HEK293T (cell line): ENCODE data around the gene TAS1R2.

ENCODE experiments used
- CTCF ChIA-PET: fragments of 350-600 bp; formaldehyde crosslinking; extraction: SDS; loops from one replicate; lab custom pipeline; 2021; ENCODE audit warnings: antibody characterized with exemption, inconsistent platforms; lab: Yijun Ruan, JAX
- POLR2A ChIA-PET: fragments of 350-600 bp; formaldehyde crosslinking; extraction: SDS; loops from one replicate; lab custom pipeline; 2020; ENCODE audit warnings: antibody characterized with exemption, inconsistent platforms; lab: Yijun Ruan, JAX
- DNase-seq: peaks from one replicate; pipeline ENCODE4 v3.0.0; 2012; ENCODE audit warnings: mixed read lengths; ENCODE audit errors: extremely low spot score
- ARNT ChIP-seq: fragments of 450-650 bp; IDR thresholded peaks from 2 replicates; pipeline ENCODE4 v1.6.1; 2017; ENCODE audit warnings: mild to moderate bottlenecking
- BHLHE40 ChIP-seq: fragments of 450-650 bp; IDR thresholded peaks from 2 replicates; pipeline ENCODE4 v1.6.1; 2016; ENCODE audit warnings: mild to moderate bottlenecking, moderate library complexity, borderline replicate concordance
- CTBP1 ChIP-seq: fragments of 450-650 bp; IDR thresholded peaks from 2 replicates; pipeline ENCODE4 v1.6.1; 2016; ENCODE audit warnings: borderline replicate concordance
- ELF4 ChIP-seq: fragments of 450-650 bp; IDR thresholded peaks from 2 replicates; pipeline ENCODE4 v1.6.1; 2017; ENCODE audit warnings: antibody characterized with exemption
- FOXA1 ChIP-seq: fragments of 450-650 bp; IDR thresholded peaks from 2 replicates; pipeline ENCODE4 v1.6.1; 2016; ENCODE audit warnings: mild to moderate bottlenecking
- FOXK2 ChIP-seq: fragments of 450-650 bp; IDR thresholded peaks from 2 replicates; pipeline ENCODE4 v1.6.1; 2016; ENCODE audit warnings: mild to moderate bottlenecking
- FOXM1 ChIP-seq: fragments of 450-650 bp; IDR thresholded peaks from 2 replicates; pipeline ENCODE4 v1.6.1; 2017; ENCODE audit warnings: mild to moderate bottlenecking, borderline replicate concordance
- HDGF ChIP-seq: fragments of 450-650 bp; IDR thresholded peaks from 2 replicates; pipeline ENCODE4 v1.6.1; 2017; ENCODE audit warnings: antibody characterized with exemption, borderline replicate concordance
- L3MBTL2 ChIP-seq: fragments of 450-650 bp; conservative IDR thresholded peaks from 2 replicates; pipeline ENCODE4 v1.6.1; 2016; ENCODE audit warnings: mild to moderate bottlenecking
- LEF1 ChIP-seq: fragments of 450-650 bp; IDR thresholded peaks from 2 replicates; pipeline ENCODE4 v1.6.1; 2017; ENCODE audit warnings: mild to moderate bottlenecking, borderline replicate concordance
- NFRKB ChIP-seq: fragments of 450-650 bp; IDR thresholded peaks from 2 replicates; pipeline ENCODE4 v1.6.1; 2016; ENCODE audit warnings: mild to moderate bottlenecking, moderate library complexity
- PKNOX1 ChIP-seq: fragments of 450-650 bp; IDR thresholded peaks from 2 replicates; pipeline ENCODE4 v1.6.1; 2016
- SP1 ChIP-seq: fragments of 450-650 bp; IDR thresholded peaks from 2 replicates; pipeline ENCODE4 v1.6.1; 2017
- SUZ12 ChIP-seq: fragments of 450-650 bp; IDR thresholded peaks from 2 replicates; pipeline ENCODE4 v1.6.1; 2016; ENCODE audit warnings: mild to moderate bottlenecking
- TARDBP ChIP-seq: fragments of 450-650 bp; IDR thresholded peaks from 2 replicates; pipeline ENCODE4 v1.6.1; 2016
- ZNF384 ChIP-seq: fragments of 450-650 bp; IDR thresholded peaks from 2 replicates; pipeline ENCODE4 v1.6.1; 2016

The TAS1R2 gene

GRCh38 chr1:18875796-18876128 lies 16.3 kb upstream of the TAS1R2 start:
- POLR2A ChIA-PET = interaction anchor here (1.0 kb wide), 1 partner anchor 18 kb away, joined by 3 read pairs; no protein-coding TSS in a partner anchor

GRCh38 chr1:18875107-18875795 lies 15.8 kb upstream of the TAS1R2 start:
- DNase-seq = peak; percentile 89
- CTCF ChIA-PET = interaction anchor here (0.6 to 2.1 kb wide), 9 partner anchors 9 to 278 kb away, joined by 3 to 12 read pairs (median 3); no protein-coding TSS in a partner anchor
- TF ChIP-seq PKNOX1 (0 out of 2 replicates have a peak, but pooled peaks have one; percentile 9), ARNT (no peak), TARDBP (no peak), HDGF (no peak)
- POLR2A ChIA-PET = interaction anchor here (1.0 kb wide), 1 partner anchor 19 kb away, joined by 3 read pairs; no protein-coding TSS in a partner anchor

More at GRCh38 chr1:18875796-18876128, 16.3 kb upstream of the TAS1R2 start:
- CTCF ChIA-PET = interaction anchor here (0.6 to 2.1 kb wide), 6 partner anchors 8 to 278 kb away, joined by 3 to 9 read pairs (median 4); no protein-coding TSS in a partner anchor
- no peak for TF ChIP-seq SUZ12
- TF ChIP-seq CTBP1 = no peak
- TF ChIP-seq BHLHE40 = no peak
- TF ChIP-seq FOXA1 = no peak
- DNase-seq = no peak

- POLR2A ChIA-PET = interaction anchor here (1.0 kb wide), 1 partner anchor 20 kb away, joined by 3 read pairs; no protein-coding TSS in a partner anchor
These were observed 15.1 kb upstream of the TAS1R2 start for GRCh38 chr1:18874600-18874999.

DNA sequence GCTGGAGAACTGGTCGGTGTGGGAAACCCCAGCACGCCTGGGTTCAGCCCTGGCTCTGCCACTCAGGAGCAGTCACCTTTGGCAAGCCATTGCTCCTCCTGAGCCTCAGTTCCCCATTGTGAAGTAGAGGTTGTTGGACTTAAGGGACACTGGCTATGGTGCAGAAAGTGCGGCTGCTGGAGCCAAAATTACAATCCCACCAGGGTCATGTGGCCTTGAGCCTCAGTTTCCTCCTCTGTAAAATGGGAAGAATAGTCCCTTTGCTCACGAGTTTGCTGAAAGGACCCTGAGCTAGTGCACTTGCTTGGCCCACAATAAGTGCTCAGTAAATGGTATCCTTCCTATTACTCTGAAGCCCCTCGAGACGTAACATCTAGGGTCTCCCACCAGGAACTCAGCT lies 14.6 kb upstream of the TAS1R2 start:
- POLR2A ChIA-PET = no interaction called here
- no peak for TF ChIP-seq ZNF384
- TF ChIP-seq HDGF = no peak
- no peak for TF ChIP-seq SP1
- no peak for TF ChIP-seq SUZ12
- TF ChIP-seq NFRKB = no peak
- no peak for TF ChIP-seq L3MBTL2
- no peak for TF ChIP-seq BHLHE40
- no peak for TF ChIP-seq PKNOX1
- TF ChIP-seq TARDBP = no peak
- TF ChIP-seq FOXA1 = no peak
- no peak for TF ChIP-seq CTBP1

More at GRCh38 chr1:18874600-18874999, 15.1 kb upstream of the TAS1R2 start:
- TF ChIP-seq BHLHE40 (no peak), ZNF384 (no peak), TARDBP (no peak), L3MBTL2 (no peak), HDGF (no peak), SUZ12 (no peak), LEF1 (no peak), ELF4 (no peak), SP1 (no peak), ARNT (no peak), FOXK2 (no peak), FOXA1 (no peak), FOXM1 (no peak), CTBP1 (no peak), NFRKB (no peak)
- CTCF ChIA-PET = interaction anchor here (0.6 to 2.1 kb wide), 6 partner anchors 10 to 277 kb away, joined by 3 to 12 read pairs (median 3); no protein-coding TSS in a partner anchor
- no peak for DNase-seq

GRCh38 chr1:18872071-18872611 lies 12.7 kb upstream of the TAS1R2 start:
- TF ChIP-seq CTBP1 = no peak
- TF ChIP-seq BHLHE40 = no peak
- TF ChIP-seq FOXA1 = no peak
- TF ChIP-seq L3MBTL2 = no peak
- TF ChIP-seq PKNOX1 = no peak
- no peak for TF ChIP-seq NFRKB
- no peak for TF ChIP-seq ARNT
- TF ChIP-seq ELF4 = no peak
- TF ChIP-seq HDGF = no peak
- no peak for TF ChIP-seq SUZ12
- TF ChIP-seq LEF1 = no peak
- TF ChIP-seq TARDBP = no peak
- DNase-seq = no peak
- POLR2A ChIA-PET = no interaction called here
- CTCF ChIA-PET = no interaction called here

More for the DNA sequence above, 14.6 kb upstream of the TAS1R2 start:
- no peak for DNase-seq
- CTCF ChIA-PET = interaction anchor here (0.7 to 1.9 kb wide), 3 partner anchors 10 to 51 kb away, joined by 3 to 12 read pairs (median 3); no protein-coding TSS in a partner anchor

DNA sequence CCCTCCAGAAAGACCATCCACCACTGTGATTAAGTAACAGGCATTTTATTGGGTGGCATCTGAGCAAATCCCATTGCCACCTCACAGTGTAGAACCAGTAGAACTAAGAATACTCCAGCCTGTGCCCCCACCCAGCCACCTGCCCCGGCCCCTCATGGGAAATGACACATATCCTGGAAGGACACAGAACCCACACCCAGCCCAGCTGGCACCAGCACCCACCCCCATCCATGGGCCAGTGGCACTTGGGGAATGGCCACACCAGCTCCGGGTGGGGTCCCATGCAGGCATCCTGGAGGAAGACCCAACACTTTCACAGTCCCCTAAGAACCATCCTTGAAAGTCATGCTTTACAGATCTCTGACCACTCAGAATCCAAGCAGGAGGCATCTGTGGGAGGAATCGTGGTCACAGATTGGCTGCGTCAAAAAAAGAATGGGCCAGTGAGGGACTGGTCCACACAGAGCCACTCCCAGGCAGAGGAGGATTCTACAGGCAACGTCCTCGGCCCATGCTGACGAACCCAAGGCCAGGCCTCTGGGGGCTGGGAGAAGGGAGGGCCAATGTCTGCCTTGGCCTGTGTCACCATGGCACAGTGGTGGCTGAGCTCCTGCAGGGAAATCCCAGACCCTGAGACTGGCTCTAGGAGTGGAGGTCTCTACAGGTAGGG lies 12.1 kb upstream of the TAS1R2 start:
- no peak for DNase-seq
- ChIA-PET POLR2A (no interaction called here), CTCF (no interaction called here)
- TF ChIP-seq ELF4 = no peak
- TF ChIP-seq BHLHE40 = no peak
- TF ChIP-seq TARDBP = no peak
- TF ChIP-seq LEF1 = no peak
- no peak for TF ChIP-seq PKNOX1
- TF ChIP-seq ARNT = no peak
- TF ChIP-seq FOXK2 = no peak
- no peak for TF ChIP-seq SP1
- no peak for TF ChIP-seq SUZ12
- no peak for TF ChIP-seq HDGF
- TF ChIP-seq FOXM1 = no peak
- TF ChIP-seq FOXA1 = no peak
- TF ChIP-seq ZNF384 = no peak
- TF ChIP-seq NFRKB = no peak
- TF ChIP-seq L3MBTL2 = no peak
- TF ChIP-seq CTBP1 = no peak
